ENCODE measurements around the gene KCNG2.

KCNG2 gene

GRCh38 chr18:79800371-79801180 lies 2.8 kb downstream of the KCNG2 start:
- no peak for DNase-seq

- DNase-seq = no peak
Observed at GRCh38 chr18:79801217-79801616, 3.5 kb downstream of the KCNG2 start.

- DNase-seq = no peak
Observed at GRCh38 chr18:79801641-79802040, 3.9 kb downstream of the KCNG2 start.

- DNase-seq = no peak
Observed at GRCh38 chr18:79802298-79802697, 4.6 kb downstream of the KCNG2 start.

GRCh38 chr18:79803611-79804051 lies 5.9 kb downstream of the KCNG2 start:
- DNase-seq = no peak

- DNase-seq = no peak
Observed at GRCh38 chr18:79804130-79804787, 6.5 kb downstream of the KCNG2 start.

GRCh38 chr18:79805211-79805887 lies 7.6 kb downstream of the KCNG2 start:
- DNase-seq = no peak

GRCh38 chr18:79805926-79806487 lies 8.3 kb downstream of the KCNG2 start:
- DNase-seq = no peak

GRCh38 chr18:79806976-79807841 lies 9.5 kb downstream of the KCNG2 start:
- no peak for DNase-seq

- no peak for DNase-seq
Observed at GRCh38 chr18:79809482-79810192, 11.9 kb downstream of the KCNG2 start.

GRCh38 chr18:79812052-79812451 lies 14.3 kb downstream of the KCNG2 start:
- DNase-seq = no peak

- no peak for DNase-seq
Observed at GRCh38 chr18:79814373-79814772, 16.6 kb downstream of the KCNG2 start.

- DNase-seq = no peak
Observed at GRCh38 chr18:79815657-79816056, 17.9 kb downstream of the KCNG2 start.

GRCh38 chr18:79816092-79816491 lies 18.4 kb downstream of the KCNG2 start:
- no peak for DNase-seq

GRCh38 chr18:79816981-79817606 lies 19.4 kb downstream of the KCNG2 start:
- no peak for DNase-seq

- no peak for DNase-seq
Observed at GRCh38 chr18:79817607-79817998, 19.9 kb downstream of the KCNG2 start.

GRCh38 chr18:79818036-79818435 lies 20.3 kb downstream of the KCNG2 start:
- DNase-seq = no peak

- no peak for DNase-seq
Observed at GRCh38 chr18:79818631-79819030, 20.9 kb downstream of the KCNG2 start.

- no peak for DNase-seq
Observed at GRCh38 chr18:79819064-79819967, 21.6 kb downstream of the KCNG2 start.

GRCh38 chr18:79819968-79820351 lies 22.2 kb downstream of the KCNG2 start:
- no peak for DNase-seq
